Glomerular visceral epithelial cell (primary cell): ENCODE measurements around the gene SMCO3.
"Not testable (repeated sequence)": the region's sequence is repeated elsewhere in the genome, so short reads cannot be mapped to it uniquely, and the experiment has no call there.

ENCODE experiments used
- DNase-seq: peaks from one replicate; pipeline ENCODE4 v3.0.0-alpha.2; 2016; ENCODE audit errors: extremely low spot score

Gene SMCO3

DNA sequence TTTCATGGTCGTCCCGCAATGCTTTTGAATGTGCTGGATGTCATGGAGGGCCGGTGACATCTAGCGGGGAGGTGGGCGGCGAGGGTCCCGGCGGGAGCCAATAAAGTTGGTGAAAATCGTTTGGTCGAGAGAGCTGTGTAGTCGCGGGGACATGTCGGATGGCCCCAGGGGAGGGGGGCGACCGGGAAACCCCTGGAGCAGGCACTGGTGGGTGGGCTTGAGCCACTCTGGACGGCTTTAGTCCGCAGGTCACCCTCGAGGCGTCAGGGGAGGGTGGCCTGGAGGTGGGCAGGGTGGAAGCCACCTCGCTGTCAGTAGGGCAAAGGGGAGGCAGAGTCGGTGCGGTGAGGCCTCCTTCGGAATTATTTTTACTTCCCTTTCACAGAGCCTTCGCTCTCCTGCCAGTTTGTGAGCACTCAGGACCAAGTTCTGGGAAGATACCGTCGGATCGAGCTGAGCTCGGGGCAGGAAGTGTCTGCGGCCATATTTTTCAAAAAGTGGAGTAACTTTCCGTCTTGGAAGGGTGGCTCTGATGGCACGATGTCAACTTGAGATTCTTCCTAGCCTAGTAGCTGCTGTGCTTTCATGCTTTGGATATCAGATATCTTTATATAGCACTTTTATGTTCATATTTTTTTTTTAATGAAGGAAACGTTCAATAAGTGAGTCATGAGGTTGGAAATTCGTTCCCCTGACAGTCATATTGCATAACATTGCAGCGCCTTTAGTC is 38.9 kb downstream of the SMCO3 start:
- DNase-seq = peak; percentile 42

DNA sequence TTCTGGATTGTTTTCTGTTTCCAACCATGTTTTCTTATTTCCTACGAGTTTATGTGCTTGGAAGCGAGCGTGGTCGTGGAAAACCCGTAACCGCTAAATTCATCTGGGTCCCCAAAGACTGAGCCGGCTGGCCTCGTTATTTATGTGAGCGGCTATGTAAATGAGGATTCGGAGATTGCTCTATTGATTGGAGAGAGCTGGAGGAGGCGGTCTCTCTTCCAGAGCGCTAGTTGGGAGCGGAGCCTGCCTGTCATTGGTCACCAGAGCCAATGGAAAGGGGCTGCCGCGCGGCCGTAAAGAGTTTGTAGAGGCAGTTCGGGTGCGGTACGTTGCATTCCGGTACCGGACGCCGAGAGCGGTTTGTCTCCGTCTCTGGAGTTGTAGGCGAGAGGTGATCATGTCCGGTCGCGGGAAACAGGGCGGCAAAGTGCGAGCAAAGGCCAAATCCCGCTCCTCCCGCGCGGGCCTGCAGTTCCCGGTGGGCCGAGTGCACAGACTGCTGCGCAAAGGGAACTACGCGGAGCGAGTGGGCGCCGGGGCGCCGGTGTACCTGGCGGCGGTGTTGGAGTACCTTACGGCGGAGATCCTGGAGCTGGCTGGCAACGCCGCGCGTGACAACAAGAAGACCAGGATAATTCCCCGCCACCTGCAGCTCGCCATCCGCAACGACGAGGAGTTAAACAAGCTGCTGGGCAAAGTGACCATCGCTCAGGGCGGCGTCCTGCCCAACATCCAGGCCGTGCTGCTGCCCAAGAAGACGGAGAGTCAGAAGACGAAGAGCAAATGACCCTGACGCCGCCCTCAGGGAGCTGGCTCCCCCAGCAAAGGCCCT is 39.7 kb downstream of the SMCO3 start:
- DNase-seq = peak; percentile 93

DNA sequence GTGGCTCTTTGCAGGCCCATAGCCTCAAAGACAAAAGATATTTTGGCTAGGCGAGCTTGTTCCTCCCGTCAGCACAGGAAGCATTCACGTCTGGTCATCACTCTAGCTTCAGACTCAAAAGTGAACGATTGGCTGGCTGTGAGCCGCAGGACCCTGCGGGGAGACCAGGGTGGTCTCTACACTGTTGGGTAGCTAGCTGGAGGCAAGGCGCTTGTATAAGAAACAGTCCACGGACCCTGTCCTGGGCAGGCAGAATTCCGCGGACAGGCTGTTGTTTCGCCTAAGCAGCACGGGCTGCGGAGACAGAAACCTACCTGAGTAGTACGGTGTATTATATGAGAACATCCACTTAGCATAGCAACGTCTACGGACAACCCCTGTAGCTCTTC is 40.3 kb downstream of the SMCO3 start:
- DNase-seq = no peak

DNA sequence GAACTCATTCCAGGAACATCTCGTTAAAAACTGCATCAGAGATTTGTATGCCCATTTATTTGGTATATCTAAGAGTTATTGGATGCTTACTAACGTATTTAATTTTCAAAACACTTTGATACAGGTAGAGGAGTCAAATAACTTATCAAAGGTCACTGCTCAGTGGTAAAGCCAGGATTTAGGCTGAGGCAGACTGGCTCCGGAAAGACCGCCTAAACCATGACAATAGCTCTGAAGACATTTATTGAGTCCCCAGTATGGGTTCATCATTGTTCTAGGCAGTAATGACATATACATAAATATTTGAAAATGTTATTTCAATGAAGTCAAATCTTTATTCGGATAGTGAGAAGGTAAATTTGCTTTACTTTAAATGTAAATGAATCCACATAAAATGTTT is 41.0 kb downstream of the SMCO3 start:
- no peak for DNase-seq

DNA sequence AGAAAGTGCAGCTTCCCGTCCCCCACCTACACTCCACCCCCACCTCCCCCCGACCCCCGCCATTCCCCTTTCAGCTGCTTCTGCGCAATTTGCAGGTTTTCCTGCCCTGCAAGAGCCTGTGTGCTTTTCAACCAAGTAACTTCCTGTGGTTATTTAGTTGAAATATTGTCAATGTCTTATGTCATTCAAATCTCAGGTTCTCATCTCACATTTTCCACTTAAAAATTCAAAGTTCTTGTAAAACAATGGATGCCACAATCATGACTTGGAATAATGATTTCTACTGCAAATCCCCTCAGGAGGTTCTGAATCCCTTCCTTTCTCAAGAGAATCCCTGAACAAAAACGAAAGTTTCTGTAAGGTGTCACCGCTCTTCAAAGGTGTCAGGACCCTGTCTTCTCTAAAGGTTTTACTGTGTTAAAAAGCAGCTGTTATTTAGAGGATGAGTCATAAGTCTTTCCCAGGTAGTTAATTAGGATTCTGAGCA is 42.3 kb downstream of the SMCO3 start:
- DNase-seq = peak; percentile 2

DNA sequence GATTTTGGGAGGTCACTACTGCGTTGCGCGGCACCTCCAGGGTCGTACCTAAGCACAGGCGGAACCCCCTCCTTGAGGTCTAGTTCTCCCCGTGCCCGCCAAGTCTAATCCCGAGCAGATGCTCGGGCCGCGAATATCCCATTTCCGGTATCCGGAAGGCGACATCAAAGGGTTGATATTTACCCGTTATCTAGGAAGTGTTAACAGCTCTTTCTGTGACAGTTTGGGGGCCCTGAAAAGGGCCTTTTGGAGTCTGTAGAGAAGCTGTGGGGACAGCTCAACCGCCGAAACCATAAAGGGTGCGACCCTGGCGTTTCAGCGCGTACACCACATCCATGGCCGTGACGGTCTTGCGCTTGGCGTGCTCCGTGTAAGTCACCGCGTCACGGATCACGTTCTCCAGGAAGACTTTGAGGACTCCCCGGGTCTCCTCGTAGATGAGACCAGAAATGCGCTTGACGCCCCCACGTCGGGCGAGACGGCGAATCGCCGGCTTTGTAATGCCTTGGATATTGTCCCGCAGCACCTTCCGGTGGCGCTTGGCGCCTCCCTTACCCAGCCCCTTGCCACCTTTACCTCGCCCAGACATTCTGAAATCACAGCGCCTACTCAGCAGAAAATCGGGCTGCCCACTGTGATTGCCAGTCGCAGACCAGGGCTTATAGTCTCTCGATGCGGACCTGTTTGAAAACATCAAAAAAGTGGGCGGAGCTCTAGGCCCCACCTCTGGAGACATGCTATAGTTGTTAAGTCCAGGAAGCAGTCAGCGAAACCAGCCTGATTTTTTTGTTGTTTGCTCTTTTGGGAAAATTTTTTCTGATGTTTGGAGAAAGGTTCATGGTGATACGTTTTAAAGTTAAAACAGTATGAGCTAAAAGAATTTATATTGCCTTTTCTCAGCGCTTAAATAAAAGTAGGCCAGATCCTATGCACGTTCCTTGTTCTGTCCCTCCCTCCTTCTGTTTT is 43.2 kb downstream of the SMCO3 start:
- DNase-seq = peak; percentile 96

DNA sequence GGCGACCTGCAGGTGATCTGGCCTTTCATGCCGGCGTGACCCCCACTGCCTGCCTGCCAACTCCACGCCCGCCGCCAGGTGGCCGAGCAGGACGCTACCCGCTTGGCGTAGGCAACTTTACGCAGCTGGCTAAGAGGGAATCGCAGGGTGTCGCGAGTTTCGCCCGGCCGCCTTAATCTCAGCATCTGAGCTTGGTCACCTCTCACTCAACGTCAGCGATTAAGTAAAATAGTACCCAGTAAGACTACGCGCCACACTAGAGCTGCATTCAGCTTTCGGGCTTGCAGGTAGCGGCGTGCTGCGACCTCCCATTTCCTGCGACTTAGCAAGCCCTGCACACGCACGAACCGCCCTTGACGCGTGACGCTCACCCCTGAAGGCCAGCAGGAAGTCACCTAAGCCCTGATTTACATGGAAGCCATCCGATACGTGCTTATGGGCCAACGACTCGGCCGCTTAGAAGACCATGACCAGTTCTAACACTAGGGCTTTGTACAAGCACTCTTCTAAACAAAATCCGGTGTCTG is 44.0 kb downstream of the SMCO3 start:
- peak; percentile 81 for DNase-seq

DNA sequence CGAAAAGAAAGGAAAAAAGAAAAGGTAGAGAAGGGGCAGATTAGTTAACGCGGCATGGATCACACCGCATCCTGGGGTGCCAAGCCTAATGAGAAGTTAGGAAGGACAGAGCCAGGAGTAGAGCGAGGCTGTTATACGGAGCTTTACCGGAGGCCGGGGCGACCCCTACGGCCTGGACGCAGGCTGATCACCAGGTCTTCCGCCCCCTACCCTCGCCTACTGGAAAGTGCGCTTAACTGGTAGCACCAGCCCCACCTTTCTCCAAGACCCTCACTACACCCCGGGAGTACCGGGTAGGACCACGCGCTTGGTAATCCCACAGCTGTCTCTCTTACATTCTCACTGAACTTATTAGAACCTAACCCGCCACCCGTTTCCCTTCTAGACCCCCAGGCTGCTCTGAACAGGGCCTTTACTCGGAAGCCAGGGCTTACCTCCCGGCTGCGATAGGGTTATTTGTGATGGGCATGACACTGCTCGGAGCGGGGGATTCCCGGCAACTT is 44.5 kb downstream of the SMCO3 start:
- DNase-seq = peak; percentile 36

DNA sequence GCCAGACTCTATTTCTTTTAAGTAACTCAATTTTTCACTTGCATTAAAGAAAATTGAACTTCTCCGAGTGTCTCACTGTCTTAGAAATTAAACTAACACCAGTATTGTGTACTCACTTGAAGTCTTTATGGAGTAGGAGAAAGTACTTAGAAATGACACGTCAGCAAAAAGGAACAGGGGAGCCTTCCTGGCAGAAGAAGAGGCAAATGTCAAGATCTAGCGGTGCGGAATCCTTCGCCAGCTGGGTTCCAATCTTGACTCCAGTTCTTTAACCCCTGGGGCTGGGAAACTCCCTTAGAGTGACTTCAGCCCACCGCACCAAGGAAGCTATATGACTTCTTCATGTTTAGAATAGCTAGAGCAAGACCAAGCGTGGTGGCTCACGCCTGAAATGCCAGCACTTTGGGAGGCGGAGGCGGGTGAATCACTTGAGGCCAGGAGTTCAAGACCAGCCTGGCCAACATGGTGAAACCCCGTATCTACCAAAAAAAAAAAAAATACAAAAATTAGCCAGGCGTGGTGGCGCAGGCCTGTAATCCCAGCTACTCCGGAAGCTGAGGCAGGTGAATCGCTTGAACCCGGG is 45.1 kb downstream of the SMCO3 start:
- DNase-seq = peak; percentile 50

DNA sequence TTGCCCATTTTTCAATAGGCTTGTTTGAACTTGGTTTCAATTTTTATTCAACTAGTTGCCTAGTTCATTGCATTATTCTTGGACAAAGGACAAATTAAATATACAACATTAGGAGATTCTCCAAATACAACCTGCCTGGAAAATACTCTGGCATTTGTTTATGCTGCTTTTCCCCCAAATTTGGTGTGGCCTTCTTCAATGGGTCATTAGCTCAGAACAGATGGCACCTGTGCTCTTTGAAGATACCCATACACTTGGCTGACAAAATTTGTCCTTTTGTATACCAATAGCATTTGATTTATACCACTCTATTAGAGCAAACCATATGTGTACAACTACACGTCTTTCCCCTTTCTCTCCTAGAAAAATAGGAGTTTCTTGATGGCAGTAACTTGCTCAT is 46.4 kb downstream of the SMCO3 start:
- no peak for DNase-seq

DNA sequence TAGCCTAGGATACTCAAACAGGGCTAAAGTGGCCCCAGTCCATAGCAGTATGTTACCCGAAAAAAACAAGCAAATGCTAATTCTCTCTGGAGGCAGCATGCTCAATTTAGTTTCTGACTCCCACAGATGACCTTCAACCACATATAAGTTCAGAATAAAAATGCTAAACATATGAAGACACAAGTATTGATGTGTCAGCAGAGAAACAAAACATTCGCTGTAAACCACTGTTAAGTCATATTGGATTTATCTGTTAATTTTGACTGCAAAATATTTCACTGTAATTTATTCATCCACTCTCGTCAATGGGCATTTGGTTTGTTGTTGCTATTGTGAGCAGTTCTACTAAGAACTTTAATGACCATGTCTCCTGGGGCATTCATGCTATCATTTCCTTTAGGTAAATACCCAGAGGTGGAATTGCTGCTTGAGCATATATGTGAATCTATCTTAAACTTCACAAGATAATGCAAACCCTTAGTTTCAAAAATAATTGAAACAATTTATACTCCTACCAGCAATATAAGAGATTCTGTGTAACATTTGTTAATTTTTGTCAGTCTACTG is 47.2 kb downstream of the SMCO3 start:
- no peak for DNase-seq

DNA sequence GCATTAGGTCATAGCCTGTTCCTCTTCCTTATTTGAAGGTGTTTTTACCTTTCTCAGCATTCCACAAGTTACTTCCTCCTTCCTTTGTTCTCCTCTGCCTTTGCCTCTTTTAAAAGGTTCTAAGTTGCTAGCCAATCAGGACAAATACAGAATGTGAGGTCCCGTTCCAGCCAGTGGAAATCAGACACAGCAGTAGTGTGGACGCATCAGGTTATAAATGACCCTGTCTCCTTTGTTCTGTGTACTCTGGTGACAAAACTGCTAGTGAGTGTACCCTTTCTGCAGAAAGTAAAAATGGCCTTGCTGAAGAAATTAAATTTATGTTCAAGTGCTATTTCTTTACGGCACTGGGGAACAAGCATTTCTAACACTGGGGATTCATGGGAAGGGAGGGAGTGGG is 48.0 kb downstream of the SMCO3 start:
- not testable (repeated sequence) for DNase-seq

DNA sequence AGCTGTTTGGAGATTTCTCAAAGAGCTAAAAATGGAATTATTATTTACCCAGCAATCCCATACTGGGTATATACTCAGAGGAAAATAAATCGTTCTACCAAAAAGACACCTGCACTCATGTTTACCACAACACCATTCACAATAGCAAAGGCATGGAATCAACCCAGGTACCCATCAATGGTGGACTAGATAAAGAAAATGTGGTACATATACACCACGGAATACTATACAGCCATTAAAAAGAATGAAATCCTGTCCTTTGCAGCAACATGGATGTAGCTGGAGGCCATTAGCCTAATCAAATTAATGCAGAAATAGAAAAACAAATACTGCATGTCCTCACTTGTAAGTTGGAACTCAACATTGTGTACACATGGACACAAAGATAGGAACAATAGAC is 48.6 kb downstream of the SMCO3 start:
- no peak for DNase-seq

DNA sequence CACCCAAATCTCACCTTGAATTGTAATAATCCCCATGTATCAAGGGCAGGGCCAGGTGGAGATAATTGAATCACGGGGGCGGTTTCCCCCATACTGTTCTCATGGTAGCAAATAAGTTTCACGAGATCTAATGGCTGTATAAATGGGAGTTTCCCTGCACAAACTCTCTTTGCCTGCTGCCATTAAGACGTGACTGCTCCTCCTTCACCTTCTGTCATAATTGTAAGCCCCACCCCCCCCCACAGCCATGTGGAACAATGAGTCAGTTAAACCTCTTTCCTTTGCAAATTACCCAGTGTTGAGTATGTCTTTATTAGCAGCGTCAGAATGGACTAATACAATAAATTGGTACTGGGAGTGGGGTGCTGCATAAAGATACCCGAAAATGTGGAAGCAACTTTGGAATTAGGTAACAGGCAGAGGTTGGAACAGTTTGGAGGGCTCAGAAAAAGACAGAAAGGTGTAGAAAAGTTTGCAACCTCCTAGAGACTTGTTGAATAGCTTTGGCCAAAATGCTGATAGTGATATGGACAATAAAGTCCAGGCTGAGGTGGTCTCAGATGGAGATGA is 54.2 kb downstream of the SMCO3 start:
- not testable (repeated sequence) for DNase-seq

DNA sequence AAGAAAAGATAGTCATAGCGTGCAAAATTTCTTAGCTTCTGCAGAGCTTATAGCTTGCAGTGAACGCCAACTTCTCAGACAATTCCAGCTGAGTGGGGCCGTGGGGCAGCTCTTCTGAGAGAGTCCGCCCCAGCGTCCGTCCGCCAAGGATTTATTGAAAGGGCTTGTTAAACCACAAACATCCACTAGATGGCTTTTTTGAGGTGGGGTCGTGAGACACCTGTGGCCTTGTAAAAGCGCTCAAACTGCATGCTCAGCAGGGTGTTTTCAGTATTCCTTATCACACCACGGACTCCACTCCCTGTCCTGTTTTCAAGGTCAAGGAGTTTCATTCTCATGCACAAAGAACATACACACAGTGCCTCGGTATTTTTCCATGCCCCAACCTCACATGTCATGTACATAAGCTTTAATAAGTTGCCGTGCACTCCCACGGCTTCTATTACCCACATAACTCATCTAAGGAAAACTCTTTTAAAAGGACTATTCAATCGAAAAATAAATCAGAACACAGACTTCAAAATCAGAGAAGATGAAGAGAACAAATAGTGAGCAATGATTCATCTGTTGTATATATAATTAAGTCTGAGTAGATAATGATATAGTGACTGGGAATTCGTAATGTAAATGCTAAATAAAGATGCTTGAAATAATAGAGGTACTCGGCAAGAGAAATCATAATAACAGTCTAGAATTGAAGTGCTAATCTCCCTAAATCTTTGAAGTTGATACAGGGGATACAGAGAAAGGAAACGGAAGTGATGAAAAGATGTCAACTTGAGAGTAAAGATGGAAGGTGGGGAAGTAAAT is 57.4 kb downstream of the SMCO3 start:
- DNase-seq = no peak
